ENCODE measurements around the gene LRCH1. TPM values are rescaled to one million over a fixed set of nuclear protein-coding genes. Genes with fewer than 3 reads are reported as not detected.
"Not testable (repeated sequence)": the region's sequence is repeated elsewhere in the genome, so short reads cannot be mapped to it uniquely, and the experiment has no call there.

LRCH1 gene
- total RNA-seq, 4 donors from 2014 or later = 5.0 to 20.4 (median 7.4) TPM

- no peaks in the 10 kb centered on the region for H3K36me3 ChIP-seq
- intact Hi-C loops (cut with DNase I) = no loop called here
- no peaks in the 10 kb centered on the region for H3K9me3 ChIP-seq
- TF ChIP-seq CTCF (IDR thresholded peaks at IDR 0.05) (no peak), POLR2A (IDR thresholded peaks at IDR 0.05) (no peak)
- peaks cover 0 to 18% (median 0%) of the 10 kb centered on the region in 4 donors for H3K27me3 ChIP-seq
- no peak for DNase-seq
- WGBS, 2 donors = 84 to 85% methylated on average over 2 of the region's 2 CpGs
- H3K4me3 ChIP-seq = no peak overlapping the region
- no peak overlapping the region for H3K27ac ChIP-seq
- no peaks in the 10 kb centered on the region for H3K4me1 ChIP-seq
Observed at GRCh38 chr13:46515803-46516202, 37.2 kb upstream of the LRCH1 start.

GRCh38 chr13:46516599-46517338 is 36.2 kb upstream of the LRCH1 start:
- Histone ChIP-seq H3K9me3 (no peaks in the 10 kb centered on the region), H3K27ac (peak overlapping the region in 1 of 4 donors; percentile 9), H3K36me3 (no peaks in the 10 kb centered on the region), H3K4me1 (peaks cover 0 to under 1% (median 0%) of the 10 kb centered on the region in 3 donors), H3K27me3 (peaks cover 0 to 26% (median 0%) of the 10 kb centered on the region in 4 donors), H3K4me3 (no peak overlapping the region)
- intact Hi-C loops (cut with DNase I) = no loop called here
- TF ChIP-seq POLR2A (IDR thresholded peaks at IDR 0.05) (no peak), CTCF (IDR thresholded peaks at IDR 0.05) (no peak)
- 63% methylated on average over 4 of the region's 4 CpGs for WGBS, 2 donors
- no peak for DNase-seq

GRCh38 chr13:46517748-46518147 is 35.2 kb upstream of the LRCH1 start:
- 60 to 80% methylated on average over 2 to 5 of the region's 5 CpGs for WGBS, 2 donors
- DNase-seq; H3K27ac ChIP-seq; H3K4me3 ChIP-seq; H3K4me1 ChIP-seq; H3K36me3 ChIP-seq; intact Hi-C loops (cut with DNase I); H3K9me3 ChIP-seq: not testable (repeated sequence)
- peaks cover 0 to 26% (median 0%) of the 10 kb centered on the region in 4 donors for H3K27me3 ChIP-seq

GRCh38 chr13:46519182-46519581 is 33.8 kb upstream of the LRCH1 start:
- WGBS, 2 donors = 57 to 72% methylated on average over 4 of the region's 4 CpGs
- DNase-seq = no peak
- no peak overlapping the region for H3K27ac ChIP-seq
- TF ChIP-seq POLR2A (IDR thresholded peaks at IDR 0.05) (no peak), CTCF (IDR thresholded peaks at IDR 0.05) (no peak)
- H3K9me3 ChIP-seq = no peaks in the 10 kb centered on the region
- intact Hi-C loops (cut with DNase I) = no loop called here
- H3K27me3 ChIP-seq = peaks cover 0 to 40% (median 0%) of the 10 kb centered on the region in 4 donors
- H3K36me3 ChIP-seq = no peaks in the 10 kb centered on the region
- no peak overlapping the region for H3K4me3 ChIP-seq
- peaks cover 0 to 20% (median 3%) of the 10 kb centered on the region in 3 donors for H3K4me1 ChIP-seq

- Histone ChIP-seq H3K36me3 (no peaks in the 10 kb centered on the region), H3K9me3 (no peaks in the 10 kb centered on the region), H3K4me1 (peaks cover 0 to 20% (median 3%) of the 10 kb centered on the region in 3 donors), H3K4me3 (no peak overlapping the region), H3K27ac (peak overlapping the region in 1 of 4 donors; percentile 5), H3K27me3 (peaks cover 0 to 48% (median 0%) of the 10 kb centered on the region in 4 donors)
- WGBS, 2 donors = 49 to 58% methylated on average over 2 of the region's 2 CpGs
- DNase-seq = no peak
- intact Hi-C loops (cut with DNase I) = no loop called here
- TF ChIP-seq CTCF (IDR thresholded peaks at IDR 0.05) (no peak), POLR2A (IDR thresholded peaks at IDR 0.05) (no peak)
Observed at GRCh38 chr13:46520166-46520565, 32.8 kb upstream of the LRCH1 start.
